Stimulated activated CD8-positive, alpha-beta memory T cell treated with anti-CD3 and anti-CD28 coated beads, Interleukin-7, amount 100 ng/mL, for 1 hour (primary cell): ENCODE measurements around the gene BICD1.

Source experiments
- DNase-seq, 2 donors: peaks; one replicate each; pipeline ENCODE4 v3.0.0-alpha.2; 2020; ENCODE audit warnings: low read depth in 2 of 2

The BICD1 gene

GRCh38 chr12:32281098-32281497 lies 174.5 kb downstream of the BICD1 start:
- no peak for DNase-seq

GRCh38 chr12:32284561-32284960 lies 177.9 kb downstream of the BICD1 start:
- DNase-seq: no peak

GRCh38 chr12:32285021-32285420 lies 178.4 kb downstream of the BICD1 start:
- no peak for DNase-seq

- no peak for DNase-seq
Observed at GRCh38 chr12:32285489-32285888, 178.8 kb downstream of the BICD1 start.

- DNase-seq: no peak
Observed at GRCh38 chr12:32290411-32290810, 183.8 kb downstream of the BICD1 start.

GRCh38 chr12:32292151-32292550 lies 185.5 kb downstream of the BICD1 start:
- no peak for DNase-seq

GRCh38 chr12:32293808-32294419 lies 187.3 kb downstream of the BICD1 start:
- no peak for DNase-seq

GRCh38 chr12:32296567-32296966 lies 189.9 kb downstream of the BICD1 start:
- no peak for DNase-seq

- no peak for DNase-seq
Observed at GRCh38 chr12:32298917-32299316, 192.3 kb downstream of the BICD1 start.

GRCh38 chr12:32301216-32301615 lies 194.6 kb downstream of the BICD1 start:
- DNase-seq: no peak

GRCh38 chr12:32302218-32303173 lies 195.8 kb downstream of the BICD1 start:
- no peak for DNase-seq

GRCh38 chr12:32303174-32303549 lies 196.5 kb downstream of the BICD1 start:
- no peak for DNase-seq

GRCh38 chr12:32305163-32305562 lies 198.5 kb downstream of the BICD1 start:
- DNase-seq: no peak

- no peak for DNase-seq
Observed at GRCh38 chr12:32307326-32307725, 200.7 kb downstream of the BICD1 start.

GRCh38 chr12:32309811-32310736 lies 203.4 kb downstream of the BICD1 start:
- no peak for DNase-seq

GRCh38 chr12:32312049-32312670 lies 205.5 kb downstream of the BICD1 start:
- DNase-seq: no peak

- no peak for DNase-seq
Observed at GRCh38 chr12:32322354-32322753, 215.7 kb downstream of the BICD1 start.

- DNase-seq: no peak
Observed at GRCh38 chr12:32331133-32331532, 224.5 kb downstream of the BICD1 start.

- no peak for DNase-seq
Observed at GRCh38 chr12:32332446-32332845, 225.8 kb downstream of the BICD1 start.

GRCh38 chr12:32334371-32334777 lies 227.7 kb downstream of the BICD1 start:
- no peak for DNase-seq

- no peak for DNase-seq
Observed at GRCh38 chr12:32336261-32336660, 229.6 kb downstream of the BICD1 start.

- no peak for DNase-seq
Observed at GRCh38 chr12:32343496-32343895, 236.8 kb downstream of the BICD1 start.
